ENCODE measurements around the gene CCDC12.

Gene CCDC12

DNA sequence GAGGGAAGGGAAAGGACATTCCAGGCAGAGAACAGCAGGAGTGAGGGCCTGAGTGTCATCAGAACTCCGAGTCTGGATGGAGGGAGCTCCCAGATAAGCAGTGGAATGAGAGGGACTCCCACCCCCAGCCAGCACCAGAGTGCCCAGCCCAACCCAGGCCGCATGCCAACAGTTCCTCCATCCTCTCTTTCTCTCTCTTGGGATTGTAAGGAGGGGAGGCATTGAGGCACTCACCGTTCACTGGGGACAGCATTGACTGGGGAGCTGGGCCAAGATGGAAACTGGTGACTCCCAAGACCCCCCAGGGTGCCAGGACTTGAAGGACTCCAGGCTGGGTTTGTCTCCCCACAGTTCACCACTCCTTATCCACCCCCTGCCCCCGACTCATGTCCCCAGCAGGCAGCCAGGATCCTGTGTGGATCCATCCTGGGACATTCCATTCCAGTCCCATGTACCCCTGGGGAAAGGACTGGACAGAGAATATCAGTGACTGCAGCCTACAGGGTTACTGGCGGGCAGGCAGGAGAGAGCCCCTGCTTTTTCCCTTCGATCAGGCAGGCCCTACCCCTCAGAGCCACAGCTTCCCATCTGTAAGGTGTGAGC lies 83.3 kb downstream of the CCDC12 start:
- no peaks in the 10 kb centered on the region for H3K79me2 ChIP-seq (ENCODE audit: insufficient read depth, low read length)
- TF ChIP-seq EZH2phosphoT487 (conservative IDR thresholded peaks at IDR 0.05; ENCODE audit: low read length), result no peak
- no peak for TF ChIP-seq CTCF (IDR thresholded peaks at IDR 0.05; ENCODE audit: insufficient read depth, low read length, poor library complexity, severe bottlenecking)
- H3K4me3 ChIP-seq (ENCODE audit: insufficient read depth, low read length, poor library complexity, severe bottlenecking), result no peak overlapping the region
- H3K4me2 ChIP-seq (ENCODE audit: low read depth, low read length, poor library complexity, severe bottlenecking), result no peak overlapping the region
- H3F3A ChIP-seq (ENCODE audit: insufficient read depth), result no peaks in the 10 kb centered on the region
- H3K27me3 ChIP-seq (ENCODE audit: low read length), result no peaks in the 10 kb centered on the region
- H3K9me2 ChIP-seq (replicated peaks; ENCODE audit: insufficient read depth, low read length), result no peaks in the 10 kb centered on the region
- no peak overlapping the region for H2AFZ ChIP-seq (ENCODE audit: low read depth, low read length, severe bottlenecking)
- H3K36me3 ChIP-seq (ENCODE audit: low read length), result no peaks in the 10 kb centered on the region
- H3K27ac ChIP-seq (ENCODE audit: low read depth, low read length), result no peak overlapping the region
- no peaks in the 10 kb centered on the region for H3K9me3 ChIP-seq (ENCODE audit: insufficient read depth, low read length)
- H3K9ac ChIP-seq (ENCODE audit: low read length), result no peak overlapping the region
- no peaks in the 10 kb centered on the region for H4K20me1 ChIP-seq (ENCODE audit: low read depth, low read length)

DNA sequence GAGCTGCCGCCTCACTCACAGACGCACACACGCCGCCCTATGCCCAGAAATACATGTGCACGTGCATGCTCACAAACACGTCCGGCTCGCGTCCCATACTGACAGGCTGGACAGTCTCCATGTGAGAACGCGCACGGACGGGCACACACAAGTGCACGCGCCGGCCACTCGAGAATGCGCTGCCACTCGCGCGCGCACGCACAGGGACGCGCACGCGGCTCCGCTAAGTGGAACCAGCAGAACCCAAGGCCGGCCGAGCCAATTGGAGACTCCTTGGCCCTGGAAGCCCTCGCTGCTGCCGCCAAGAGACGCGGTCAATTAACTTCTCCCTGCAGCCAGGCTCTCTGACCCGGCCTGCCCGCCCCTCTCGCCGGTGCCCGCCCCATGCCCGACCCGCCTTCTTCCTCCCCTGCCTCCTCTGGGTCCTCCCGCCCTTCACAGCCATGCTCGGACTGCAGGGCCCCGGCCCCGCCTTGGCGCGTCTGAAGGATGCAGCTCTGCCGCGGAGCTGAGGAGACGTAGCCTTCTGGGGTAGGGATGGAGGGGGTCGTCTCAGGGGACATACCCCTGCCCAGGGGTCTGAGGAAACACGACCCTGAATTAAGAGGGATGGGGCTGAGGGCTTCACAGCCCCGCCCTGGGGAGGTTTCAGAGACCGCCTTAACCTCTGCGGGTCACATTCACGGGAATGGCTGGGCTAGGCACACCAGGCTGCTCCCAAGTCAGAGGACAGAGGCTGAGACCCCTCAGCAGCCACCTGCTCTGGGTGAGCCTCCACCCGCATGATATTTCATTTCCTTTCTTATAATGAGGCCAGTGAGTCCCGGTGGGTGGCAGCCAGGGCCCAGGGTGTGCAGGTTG lies 84.0 kb downstream of the CCDC12 start:
- H3K4me3 ChIP-seq (ENCODE audit: insufficient read depth, low read length, poor library complexity, severe bottlenecking), result no peak overlapping the region
- H4K20me1 ChIP-seq (ENCODE audit: low read depth, low read length), result no peaks in the 10 kb centered on the region
- no peak overlapping the region for H3K27ac ChIP-seq (ENCODE audit: low read depth, low read length)
- no peaks in the 10 kb centered on the region for H3F3A ChIP-seq (ENCODE audit: insufficient read depth)
- no peaks in the 10 kb centered on the region for H3K36me3 ChIP-seq (ENCODE audit: low read length)
- no peaks in the 10 kb centered on the region for H3K9me2 ChIP-seq (replicated peaks; ENCODE audit: insufficient read depth, low read length)
- no peak for TF ChIP-seq CTCF (IDR thresholded peaks at IDR 0.05; ENCODE audit: insufficient read depth, low read length, poor library complexity, severe bottlenecking)
- no peak for TF ChIP-seq EZH2phosphoT487 (conservative IDR thresholded peaks at IDR 0.05; ENCODE audit: low read length)
- H3K79me2 ChIP-seq (ENCODE audit: insufficient read depth, low read length), result no peaks in the 10 kb centered on the region
- no peaks in the 10 kb centered on the region for H3K27me3 ChIP-seq (ENCODE audit: low read length)
- no peak overlapping the region for H3K9ac ChIP-seq (ENCODE audit: low read length)
- H3K4me2 ChIP-seq (ENCODE audit: low read depth, low read length, poor library complexity, severe bottlenecking), result no peak overlapping the region
- H3K9me3 ChIP-seq (ENCODE audit: insufficient read depth, low read length), result no peaks in the 10 kb centered on the region
- no peak overlapping the region for H2AFZ ChIP-seq (ENCODE audit: low read depth, low read length, severe bottlenecking)

DNA sequence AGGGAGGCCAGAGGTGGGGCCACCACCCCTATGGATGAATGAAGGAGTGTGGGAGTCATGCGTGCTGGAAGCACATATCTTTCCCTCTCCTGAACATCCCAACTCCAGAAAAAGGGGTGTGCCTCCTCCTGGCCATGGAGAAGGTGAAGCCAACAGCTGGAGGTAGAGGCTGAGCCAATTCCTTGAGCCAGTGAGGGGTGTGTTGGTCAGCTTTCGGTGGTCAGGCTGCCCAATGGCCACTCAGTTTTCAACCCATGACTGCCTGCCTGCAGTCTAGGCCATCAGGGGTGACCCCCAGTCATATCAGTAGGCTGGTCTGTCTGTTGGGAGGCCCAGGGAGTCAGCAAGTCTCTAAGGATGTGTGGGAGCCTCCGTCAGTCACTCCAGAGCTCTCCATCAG lies 85.4 kb downstream of the CCDC12 start:
- Histone ChIP-seq H3K27me3 (ENCODE audit: low read length) (no peaks in the 10 kb centered on the region), H3F3A (ENCODE audit: insufficient read depth) (no peaks in the 10 kb centered on the region), H3K4me3 (ENCODE audit: insufficient read depth, low read length, poor library complexity, severe bottlenecking) (no peak overlapping the region), H2AFZ (ENCODE audit: low read depth, low read length, severe bottlenecking) (no peak overlapping the region), H3K79me2 (ENCODE audit: insufficient read depth, low read length) (no peaks in the 10 kb centered on the region), H3K36me3 (ENCODE audit: low read length) (no peaks in the 10 kb centered on the region), H3K27ac (ENCODE audit: low read depth, low read length) (no peak overlapping the region), H4K20me1 (ENCODE audit: low read depth, low read length) (no peaks in the 10 kb centered on the region), H3K9ac (ENCODE audit: low read length) (no peak overlapping the region), H3K9me2 (replicated peaks; ENCODE audit: insufficient read depth, low read length) (no peaks in the 10 kb centered on the region), H3K9me3 (ENCODE audit: insufficient read depth, low read length) (no peaks in the 10 kb centered on the region), H3K4me2 (ENCODE audit: low read depth, low read length, poor library complexity, severe bottlenecking) (no peak overlapping the region)
- no peak for TF ChIP-seq EZH2phosphoT487 (conservative IDR thresholded peaks at IDR 0.05; ENCODE audit: low read length)

DNA sequence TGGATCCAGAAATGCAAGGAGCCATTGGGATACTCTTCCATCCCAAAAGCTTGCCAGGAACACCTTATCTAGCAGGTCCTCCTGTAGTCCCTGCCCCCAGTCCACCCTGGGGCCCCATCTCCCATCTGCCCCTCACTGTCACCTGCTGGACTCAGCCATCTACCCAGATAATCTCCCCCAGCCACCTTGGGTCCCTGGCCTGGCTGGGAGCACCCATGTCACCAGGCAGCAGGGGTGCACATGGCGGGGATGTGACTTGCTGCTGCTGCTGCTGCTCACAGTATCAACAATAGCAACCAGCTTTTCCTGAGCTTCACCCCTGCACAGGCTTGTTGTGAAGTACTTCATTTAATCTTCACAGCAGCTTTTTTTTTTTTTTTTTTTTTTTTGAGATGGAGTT lies 86.4 kb downstream of the CCDC12 start:
- H3K4me2 ChIP-seq (ENCODE audit: low read depth, low read length, poor library complexity, severe bottlenecking), result no peak overlapping the region

More for the DNA sequence above, 86.4 kb downstream of the CCDC12 start:
- Histone ChIP-seq H3K9me3 (ENCODE audit: insufficient read depth, low read length) (no peaks in the 10 kb centered on the region), H3K27me3 (ENCODE audit: low read length) (no peaks in the 10 kb centered on the region), H3F3A (ENCODE audit: insufficient read depth) (no peaks in the 10 kb centered on the region), H4K20me1 (ENCODE audit: low read depth, low read length) (no peaks in the 10 kb centered on the region), H3K4me3 (ENCODE audit: insufficient read depth, low read length, poor library complexity, severe bottlenecking) (no peak overlapping the region), H3K9ac (ENCODE audit: low read length) (no peak overlapping the region), H3K9me2 (replicated peaks; ENCODE audit: insufficient read depth, low read length) (no peaks in the 10 kb centered on the region), H2AFZ (ENCODE audit: low read depth, low read length, severe bottlenecking) (no peak overlapping the region), H3K36me3 (ENCODE audit: low read length) (no peaks in the 10 kb centered on the region), H3K27ac (ENCODE audit: low read depth, low read length) (no peak overlapping the region), H3K79me2 (ENCODE audit: insufficient read depth, low read length) (no peaks in the 10 kb centered on the region)
- TF ChIP-seq CTCF (IDR thresholded peaks at IDR 0.05; ENCODE audit: insufficient read depth, low read length, poor library complexity, severe bottlenecking), result no peak

Measured in SU-DHL-6 (cell line).